HG02981 (cell line): ENCODE measurements around the gene RBM12.

ENCODE experiments used
- ATAC-seq: cut with Tn5 transposase; IDR thresholded peaks from one replicate; pipeline ENCODE4 v1.9.1; 2021; ENCODE audit warnings: mild to moderate bottlenecking, moderate library complexity; ENCODE audit not compliant: unreplicated experiment

The RBM12 gene

DNA sequence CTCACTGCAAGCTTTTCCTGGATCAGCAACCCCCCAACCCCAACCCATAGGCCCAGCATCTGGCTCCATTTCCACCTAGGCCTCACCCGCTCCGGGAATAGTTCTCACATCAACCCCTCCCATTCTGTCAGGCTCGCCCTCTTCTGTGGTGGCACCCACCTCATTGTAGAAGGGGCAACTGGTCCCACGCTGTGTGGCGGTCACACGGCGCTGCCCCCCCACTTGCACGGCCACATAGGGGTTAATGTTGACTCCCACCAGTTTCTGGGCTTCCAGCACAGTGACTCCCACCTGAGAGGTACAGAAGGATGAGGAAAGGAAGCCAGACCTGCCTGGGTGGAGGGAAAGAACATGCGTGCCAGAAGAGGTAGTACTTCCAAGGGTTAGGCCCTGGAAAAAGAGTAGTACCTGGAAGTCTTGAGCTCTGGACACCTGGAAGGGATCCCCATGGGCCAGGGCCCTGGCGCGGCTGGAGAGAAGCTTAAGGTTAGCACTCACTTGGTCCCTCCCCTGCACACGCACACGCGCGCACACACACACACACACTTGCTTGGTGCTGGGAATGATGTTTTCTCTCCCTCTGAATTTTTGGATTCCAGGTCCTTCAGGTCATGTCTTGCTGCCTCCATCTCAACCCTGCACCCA lies 61.7 kb downstream of the RBM12 start:
- ATAC-seq = no peak

DNA sequence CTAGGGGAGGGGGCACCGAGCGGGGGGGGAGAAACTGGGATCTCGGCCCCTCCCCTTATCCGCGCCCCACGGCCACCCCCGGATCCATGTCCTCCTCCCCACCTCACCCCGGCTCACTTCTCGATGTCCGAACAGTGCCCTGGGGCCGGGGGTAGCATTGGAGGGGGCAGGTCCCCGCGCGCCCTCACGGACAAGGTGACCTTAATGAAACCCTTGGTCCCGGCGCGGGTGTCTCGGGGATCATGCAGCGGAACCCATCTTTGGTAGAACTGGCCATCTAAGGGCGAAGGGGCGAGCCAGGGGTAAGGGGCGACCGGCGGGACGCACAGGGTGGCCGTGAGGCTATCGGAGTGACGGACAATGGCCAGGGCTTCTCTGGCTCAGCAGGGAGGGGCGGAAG lies 62.7 kb downstream of the RBM12 start:
- ATAC-seq = no peak

DNA sequence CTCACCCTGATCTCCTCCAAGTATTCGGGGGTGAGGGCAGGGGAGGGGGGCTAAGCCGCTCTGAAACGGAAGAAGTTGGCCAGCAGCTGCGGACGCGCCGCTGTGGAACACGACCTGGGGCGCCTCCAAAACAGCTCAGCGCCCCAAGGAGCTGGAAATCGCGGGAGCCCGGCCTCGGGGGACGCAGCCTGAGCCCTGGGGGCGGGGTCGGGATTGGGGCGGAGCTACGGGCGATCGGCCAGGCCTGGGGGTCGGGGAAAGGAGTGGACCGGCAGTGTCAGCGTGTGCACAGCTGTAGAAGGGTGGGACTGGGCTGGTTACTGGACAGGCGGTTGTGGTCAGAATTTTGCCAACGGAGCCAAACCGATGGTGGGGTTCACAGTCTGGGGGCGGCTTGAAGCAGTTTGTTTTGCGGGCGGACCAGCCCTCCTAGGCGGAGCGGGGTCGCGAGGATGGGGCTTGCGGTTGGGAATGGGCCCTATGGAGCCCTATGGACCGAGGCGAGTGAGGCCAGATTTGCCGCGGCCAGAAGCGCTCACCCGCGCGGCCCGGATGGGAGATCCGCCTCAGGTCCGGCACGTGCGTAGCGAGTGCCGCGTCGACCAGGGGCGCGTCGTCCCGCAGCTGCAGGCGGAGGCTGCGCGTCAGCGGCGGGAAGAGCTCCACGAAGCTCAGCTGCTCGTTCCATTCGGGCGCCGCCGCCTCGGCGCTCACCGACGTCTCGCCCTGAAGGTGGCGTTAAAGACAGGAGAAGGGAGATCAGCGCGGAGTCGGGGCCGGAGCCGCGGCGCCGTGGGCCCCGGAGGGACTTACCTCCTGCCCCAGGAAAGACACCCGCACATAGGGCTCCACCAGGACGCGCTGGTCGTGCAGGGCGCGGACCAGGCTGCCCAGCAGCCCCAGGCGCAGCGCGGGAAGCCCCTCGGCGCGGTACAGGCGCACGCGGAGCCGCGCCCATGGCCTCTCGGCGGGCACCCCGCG lies 63.4 kb downstream of the RBM12 start:
- no peak for ATAC-seq

DNA sequence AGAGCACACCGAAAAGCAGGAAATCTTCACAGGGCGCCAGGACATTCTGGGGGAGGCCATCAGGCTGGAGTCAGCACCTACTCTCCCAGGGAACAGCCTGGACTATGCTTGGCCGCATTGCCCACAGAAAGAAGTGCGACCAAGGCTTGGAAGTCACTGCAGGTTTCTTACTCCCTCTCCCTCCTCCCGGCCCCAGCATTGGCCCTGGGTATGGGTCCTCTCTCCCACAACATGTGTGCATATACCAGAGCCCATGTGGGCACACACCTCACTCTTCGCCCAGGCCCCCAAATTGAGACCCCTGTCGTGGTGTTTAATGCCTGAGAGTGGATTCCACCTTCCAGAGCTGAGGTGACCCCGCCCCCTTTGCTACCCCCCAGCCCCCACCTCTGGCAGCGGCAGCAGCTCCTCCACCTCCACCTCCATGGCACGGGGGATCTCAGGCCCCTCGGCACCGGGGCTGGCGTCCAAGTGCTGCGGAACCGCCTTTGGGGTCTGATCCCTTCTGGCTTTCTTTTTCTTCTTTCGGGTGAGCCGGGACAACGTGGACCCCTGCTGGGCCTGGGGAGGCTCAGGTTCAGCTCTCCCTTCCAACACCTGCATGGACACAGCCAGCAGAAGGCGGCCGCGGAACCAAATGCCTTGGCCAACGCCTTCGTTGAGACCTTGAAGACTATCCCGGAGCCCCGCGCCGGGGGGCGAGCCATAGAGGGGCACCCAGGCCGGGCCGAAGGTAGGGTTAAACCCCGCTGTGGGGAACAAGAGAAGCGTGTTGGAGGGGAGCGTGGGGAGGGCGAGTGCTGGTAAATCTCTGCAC lies 64.3 kb downstream of the RBM12 start:
- ATAC-seq = no peak

DNA sequence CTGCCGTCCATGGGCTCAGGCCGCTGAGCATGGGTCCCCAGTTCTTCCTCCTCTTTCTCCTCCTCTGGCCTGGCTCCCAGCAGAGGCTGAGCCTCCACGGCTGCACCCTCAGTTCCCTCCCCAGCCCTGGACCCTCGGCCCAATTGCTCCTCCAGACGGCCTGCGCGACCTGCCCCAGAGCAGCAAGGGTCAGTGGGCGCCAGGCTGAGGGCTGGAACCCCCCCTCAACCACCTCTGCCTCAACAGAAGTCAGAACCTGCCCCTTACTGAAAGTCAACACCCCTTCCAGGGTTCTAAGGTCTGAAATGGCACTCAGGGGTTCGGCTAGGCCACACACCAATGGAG lies 65.0 kb downstream of the RBM12 start:
- no peak for ATAC-seq
